ENCODE results near the gene CLTC. TPM values are rescaled to one million over a fixed set of nuclear protein-coding genes. Genes with fewer than 3 reads are reported as not detected.

CLTC gene
- total RNA-seq, 1 experiment from 2014 or later: 283 TPM

DNA sequence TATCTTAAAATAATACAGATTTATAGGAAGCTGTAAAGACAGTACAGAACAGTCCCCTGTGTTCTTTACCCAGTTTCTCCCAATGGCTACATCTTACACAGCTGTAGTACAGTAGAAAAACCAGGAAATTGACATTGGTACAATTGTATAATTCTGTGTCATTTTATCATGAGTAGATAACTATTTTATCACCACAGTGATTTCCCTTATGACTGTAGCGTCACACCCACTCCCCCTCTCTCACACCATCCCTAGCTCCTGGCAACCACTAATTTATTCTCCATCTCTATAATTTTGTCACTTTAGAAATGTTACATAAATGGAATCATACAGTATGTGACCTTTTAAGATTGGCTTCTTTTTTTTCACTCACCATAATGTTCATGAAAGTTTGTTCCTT lies 30.9 kb downstream of the CLTC start (continued):
- no peak for TF ChIP-seq JUN (CRISPR knock-in tag; IDR thresholded peaks at IDR 0.05)
- no peak for TF ChIP-seq CREM (CRISPR knock-in tag; IDR thresholded peaks at IDR 0.05)
- no peak for TF ChIP-seq ZBTB43 (CRISPR knock-in tag; IDR thresholded peaks at IDR 0.05)

DNA sequence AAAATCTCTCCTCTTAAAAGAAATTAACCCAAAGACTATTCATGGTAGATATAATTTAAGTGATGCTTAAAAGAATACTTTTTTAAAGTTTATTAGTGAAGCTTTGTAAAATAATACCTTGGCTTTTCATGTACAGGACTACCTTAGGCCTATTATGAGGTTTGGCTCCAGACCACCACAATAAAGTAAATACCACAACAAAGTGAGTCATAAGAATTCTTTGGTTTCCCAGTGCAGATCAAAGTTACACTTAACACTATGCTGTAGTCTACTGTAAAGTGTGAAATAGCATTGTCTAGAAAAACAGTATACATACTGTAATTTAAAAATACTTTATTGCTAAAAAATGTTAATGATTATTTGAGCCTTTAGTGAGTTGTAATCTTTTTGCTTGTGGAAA lies 31.7 kb downstream of the CLTC start:
- DNase-seq (ENCODE audit: low spot score) (no peak), ATAC-seq (no peak)
- H3K36me3 Mint-ChIP-seq: peaks cover 84% of the 10 kb centered on the region
- H3K4me3 Mint-ChIP-seq: no peak overlapping the region
- H3K4me1 Mint-ChIP-seq: no peaks in the 10 kb centered on the region
- peaks cover 7% of the 10 kb centered on the region for H3K9me3 Mint-ChIP-seq
- TF ChIP-seq, protein P1, sequence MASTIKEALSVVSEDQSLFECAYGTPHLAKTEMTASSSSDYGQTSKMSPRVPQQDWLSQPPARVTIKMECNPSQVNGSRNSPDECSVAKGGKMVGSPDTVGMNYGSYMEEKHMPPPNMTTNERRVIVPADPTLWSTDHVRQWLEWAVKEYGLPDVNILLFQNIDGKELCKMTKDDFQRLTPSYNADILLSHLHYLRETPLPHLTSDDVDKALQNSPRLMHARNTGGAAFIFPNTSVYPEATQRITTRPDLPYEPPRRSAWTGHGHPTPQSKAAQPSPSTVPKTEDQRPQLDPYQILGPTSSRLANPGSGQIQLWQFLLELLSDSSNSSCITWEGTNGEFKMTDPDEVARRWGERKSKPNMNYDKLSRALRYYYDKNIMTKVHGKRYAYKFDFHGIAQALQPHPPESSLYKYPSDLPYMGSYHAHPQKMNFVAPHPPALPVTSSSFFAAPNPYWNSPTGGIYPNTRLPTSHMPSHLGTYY (CRISPR knock-in tag; IDR thresholded peaks at IDR 0.05): no peak
- no peak for TF ChIP-seq NR2C2 (CRISPR knock-in tag; IDR thresholded peaks at IDR 0.05)
- TF ChIP-seq, protein P2, sequence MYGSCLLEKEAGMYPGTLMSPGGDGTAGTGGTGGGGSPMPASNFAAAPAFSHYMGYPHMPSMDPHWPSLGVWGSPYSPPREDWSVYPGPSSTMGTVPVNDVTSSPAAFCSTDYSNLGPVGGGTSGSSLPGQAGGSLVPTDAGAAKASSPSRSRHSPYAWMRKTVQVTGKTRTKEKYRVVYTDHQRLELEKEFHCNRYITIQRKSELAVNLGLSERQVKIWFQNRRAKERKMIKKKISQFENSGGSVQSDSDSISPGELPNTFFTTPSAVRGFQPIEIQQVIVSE (CRISPR knock-in tag; IDR thresholded peaks at IDR 0.05; ENCODE audit: borderline replicate concordance): no peak
- TF ChIP-seq TP53 (CRISPR knock-in tag; IDR thresholded peaks at IDR 0.05): no peak
- TF ChIP-seq, protein P3, sequence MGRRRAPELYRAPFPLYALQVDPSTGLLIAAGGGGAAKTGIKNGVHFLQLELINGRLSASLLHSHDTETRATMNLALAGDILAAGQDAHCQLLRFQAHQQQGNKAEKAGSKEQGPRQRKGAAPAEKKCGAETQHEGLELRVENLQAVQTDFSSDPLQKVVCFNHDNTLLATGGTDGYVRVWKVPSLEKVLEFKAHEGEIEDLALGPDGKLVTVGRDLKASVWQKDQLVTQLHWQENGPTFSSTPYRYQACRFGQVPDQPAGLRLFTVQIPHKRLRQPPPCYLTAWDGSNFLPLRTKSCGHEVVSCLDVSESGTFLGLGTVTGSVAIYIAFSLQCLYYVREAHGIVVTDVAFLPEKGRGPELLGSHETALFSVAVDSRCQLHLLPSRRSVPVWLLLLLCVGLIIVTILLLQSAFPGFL (CRISPR knock-in tag; IDR thresholded peaks at IDR 0.05; ENCODE audit: borderline replicate concordance): no peak
- no peak for TF ChIP-seq GABPB1 (CRISPR knock-in tag; IDR thresholded peaks at IDR 0.05)
- TF ChIP-seq, protein P4, sequence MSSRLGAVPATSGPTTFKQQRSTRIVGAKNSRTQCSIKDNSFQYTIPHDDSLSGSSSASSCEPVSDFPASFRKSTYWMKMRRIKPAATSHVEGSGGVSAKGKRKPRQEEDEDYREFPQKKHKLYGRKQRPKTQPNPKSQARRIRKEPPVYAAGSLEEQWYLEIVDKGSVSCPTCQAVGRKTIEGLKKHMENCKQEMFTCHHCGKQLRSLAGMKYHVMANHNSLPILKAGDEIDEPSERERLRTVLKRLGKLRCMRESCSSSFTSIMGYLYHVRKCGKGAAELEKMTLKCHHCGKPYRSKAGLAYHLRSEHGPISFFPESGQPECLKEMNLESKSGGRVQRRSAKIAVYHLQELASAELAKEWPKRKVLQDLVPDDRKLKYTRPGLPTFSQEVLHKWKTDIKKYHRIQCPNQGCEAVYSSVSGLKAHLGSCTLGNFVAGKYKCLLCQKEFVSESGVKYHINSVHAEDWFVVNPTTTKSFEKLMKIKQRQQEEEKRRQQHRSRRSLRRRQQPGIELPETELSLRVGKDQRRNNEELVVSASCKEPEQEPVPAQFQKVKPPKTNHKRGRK (CRISPR knock-in tag; IDR thresholded peaks at IDR 0.05; ENCODE audit: borderline replicate concordance): no peak
- TF ChIP-seq, protein P5, sequence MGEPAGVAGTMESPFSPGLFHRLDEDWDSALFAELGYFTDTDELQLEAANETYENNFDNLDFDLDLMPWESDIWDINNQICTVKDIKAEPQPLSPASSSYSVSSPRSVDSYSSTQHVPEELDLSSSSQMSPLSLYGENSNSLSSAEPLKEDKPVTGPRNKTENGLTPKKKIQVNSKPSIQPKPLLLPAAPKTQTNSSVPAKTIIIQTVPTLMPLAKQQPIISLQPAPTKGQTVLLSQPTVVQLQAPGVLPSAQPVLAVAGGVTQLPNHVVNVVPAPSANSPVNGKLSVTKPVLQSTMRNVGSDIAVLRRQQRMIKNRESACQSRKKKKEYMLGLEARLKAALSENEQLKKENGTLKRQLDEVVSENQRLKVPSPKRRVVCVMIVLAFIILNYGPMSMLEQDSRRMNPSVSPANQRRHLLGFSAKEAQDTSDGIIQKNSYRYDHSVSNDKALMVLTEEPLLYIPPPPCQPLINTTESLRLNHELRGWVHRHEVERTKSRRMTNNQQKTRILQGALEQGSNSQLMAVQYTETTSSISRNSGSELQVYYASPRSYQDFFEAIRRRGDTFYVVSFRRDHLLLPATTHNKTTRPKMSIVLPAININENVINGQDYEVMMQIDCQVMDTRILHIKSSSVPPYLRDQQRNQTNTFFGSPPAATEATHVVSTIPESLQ (CRISPR knock-in tag; IDR thresholded peaks at IDR 0.05): no peak
- TF ChIP-seq AR (CRISPR knock-in tag; IDR thresholded peaks at IDR 0.05): no peak
- no peak for TF ChIP-seq FOXP4 (CRISPR knock-in tag; IDR thresholded peaks at IDR 0.05)
- no peak for TF ChIP-seq ZSCAN18 (CRISPR knock-in tag; IDR thresholded peaks at IDR 0.05)
- TF ChIP-seq, protein P6, sequence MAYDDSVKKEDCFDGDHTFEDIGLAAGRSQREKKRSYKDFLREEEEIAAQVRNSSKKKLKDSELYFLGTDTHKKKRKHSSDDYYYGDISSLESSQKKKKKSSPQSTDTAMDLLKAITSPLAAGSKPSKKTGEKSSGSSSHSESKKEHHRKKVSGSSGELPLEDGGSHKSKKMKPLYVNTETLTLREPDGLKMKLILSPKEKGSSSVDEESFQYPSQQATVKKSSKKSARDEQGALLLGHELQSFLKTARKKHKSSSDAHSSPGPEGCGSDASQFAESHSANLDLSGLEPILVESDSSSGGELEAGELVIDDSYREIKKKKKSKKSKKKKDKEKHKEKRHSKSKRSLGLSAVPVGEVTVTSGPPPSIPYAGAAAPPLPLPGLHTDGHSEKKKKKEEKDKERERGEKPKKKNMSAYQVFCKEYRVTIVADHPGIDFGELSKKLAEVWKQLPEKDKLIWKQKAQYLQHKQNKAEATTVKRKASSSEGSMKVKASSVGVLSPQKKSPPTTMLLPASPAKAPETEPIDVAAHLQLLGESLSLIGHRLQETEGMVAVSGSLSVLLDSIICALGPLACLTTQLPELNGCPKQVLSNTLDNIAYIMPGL (CRISPR knock-in tag; IDR thresholded peaks at IDR 0.05): no peak
- ChIA-PET CTCF (no interaction called here), POLR2A (no interaction called here)
- no peak overlapping the region for H3K27ac Mint-ChIP-seq
- no peaks in the 10 kb centered on the region for H3K27me3 Mint-ChIP-seq (ENCODE audit: low read depth)

Data from WTC11 (cell line).